Measurements from ENCODE around the gene MAPT. TPM values are rescaled to one million over a fixed set of nuclear protein-coding genes. Genes with fewer than 3 reads are reported as not detected.

Gene MAPT
- total and polyA plus RNA-seq, 2 of the 13 experiments (the other 11 are each of a cell fraction or from before 2014, with no cell fraction given): 2.1 to 2.8 TPM

- TF ChIP-seq ARID5B (CRISPR knock-in tag; IDR thresholded peaks at IDR 0.05): peak; percentile 67
- no peak for TF ChIP-seq ISX (CRISPR knock-in tag; conservative IDR thresholded peaks at IDR 0.05)
- TF ChIP-seq ZNF614 (CRISPR knock-in tag; IDR thresholded peaks at IDR 0.05; ENCODE audit: borderline replicate concordance): no peak
- TF ChIP-seq GTF2F1 (IDR thresholded peaks at IDR 0.05; ENCODE audit: low read length): no peak
- 0 out of 2 replicates have a peak, but pooled peaks have one; percentile 28 for TF ChIP-seq DNMT3B (CRISPR knock-in tag; conservative IDR thresholded peaks at IDR 0.05)
- TF ChIP-seq FOXO4 (CRISPR knock-in tag; conservative IDR thresholded peaks at IDR 0.05): no peak
- no peak for TF ChIP-seq ATF1 (CRISPR knock-in tag; IDR thresholded peaks at IDR 0.05)
- TF ChIP-seq ARNT2 (CRISPR knock-in tag; IDR thresholded peaks at IDR 0.05; ENCODE audit: low read depth): peak; percentile 46; the same call in 1 of the 2 replicates
- TF ChIP-seq ATF6 (CRISPR knock-in tag; conservative IDR thresholded peaks at IDR 0.05): no peak
- TF ChIP-seq IRF2 (CRISPR knock-in tag; IDR thresholded peaks at IDR 0.05): no peak
- TF ChIP-seq ZNF350 (CRISPR knock-in tag; IDR thresholded peaks at IDR 0.05; ENCODE audit: borderline replicate concordance, low read depth): no peak
- TF ChIP-seq HMGXB4 (CRISPR knock-in tag; IDR thresholded peaks at IDR 0.05; ENCODE audit: borderline replicate concordance in 1 of 2, low read depth in 1 of 2): no peak
- 0 out of 2 replicates have a peak, but pooled peaks have one; percentile 60 for TF ChIP-seq ZNF446 (CRISPR knock-in tag; IDR thresholded peaks at IDR 0.05)
- no peak for TF ChIP-seq HOXA7 (CRISPR knock-in tag; IDR thresholded peaks at IDR 0.05)
- no peak for TF ChIP-seq GRHL1 (CRISPR knock-in tag; conservative IDR thresholded peaks at IDR 0.05)
- TF ChIP-seq KDM5A (IDR thresholded peaks at IDR 0.05; ENCODE audit: borderline replicate concordance, low read length): no peak
- no peak for TF ChIP-seq KLF11 (CRISPR knock-in tag; IDR thresholded peaks at IDR 0.05)
- no peak for TF ChIP-seq PCBP1 (IDR thresholded peaks at IDR 0.05; ENCODE audit: borderline replicate concordance, low read depth, low read length)
Measured at GRCh38 chr17:45935197-45935709, 40.9 kb downstream of the MAPT start (continued).

Data from HepG2 (cell line).